GM19099 (cell line): ENCODE data around the gene AOC2.

ENCODE experiments used
- POLR2A ChIP-seq: IDR thresholded peaks from 3 replicates; pipeline ENCODE4 v1.6.1; 2011; ENCODE audit warnings: low read depth; ENCODE audit not compliant: insufficient read length; ENCODE audit errors: extremely low read depth

Gene AOC2

GRCh38 chr17:42865638-42866094, 21.3 kb downstream of the AOC2 start:
- TF ChIP-seq POLR2A = no peak

- TF ChIP-seq POLR2A = no peak
Measured at GRCh38 chr17:42866216-42866615, 21.8 kb downstream of the AOC2 start.

DNA sequence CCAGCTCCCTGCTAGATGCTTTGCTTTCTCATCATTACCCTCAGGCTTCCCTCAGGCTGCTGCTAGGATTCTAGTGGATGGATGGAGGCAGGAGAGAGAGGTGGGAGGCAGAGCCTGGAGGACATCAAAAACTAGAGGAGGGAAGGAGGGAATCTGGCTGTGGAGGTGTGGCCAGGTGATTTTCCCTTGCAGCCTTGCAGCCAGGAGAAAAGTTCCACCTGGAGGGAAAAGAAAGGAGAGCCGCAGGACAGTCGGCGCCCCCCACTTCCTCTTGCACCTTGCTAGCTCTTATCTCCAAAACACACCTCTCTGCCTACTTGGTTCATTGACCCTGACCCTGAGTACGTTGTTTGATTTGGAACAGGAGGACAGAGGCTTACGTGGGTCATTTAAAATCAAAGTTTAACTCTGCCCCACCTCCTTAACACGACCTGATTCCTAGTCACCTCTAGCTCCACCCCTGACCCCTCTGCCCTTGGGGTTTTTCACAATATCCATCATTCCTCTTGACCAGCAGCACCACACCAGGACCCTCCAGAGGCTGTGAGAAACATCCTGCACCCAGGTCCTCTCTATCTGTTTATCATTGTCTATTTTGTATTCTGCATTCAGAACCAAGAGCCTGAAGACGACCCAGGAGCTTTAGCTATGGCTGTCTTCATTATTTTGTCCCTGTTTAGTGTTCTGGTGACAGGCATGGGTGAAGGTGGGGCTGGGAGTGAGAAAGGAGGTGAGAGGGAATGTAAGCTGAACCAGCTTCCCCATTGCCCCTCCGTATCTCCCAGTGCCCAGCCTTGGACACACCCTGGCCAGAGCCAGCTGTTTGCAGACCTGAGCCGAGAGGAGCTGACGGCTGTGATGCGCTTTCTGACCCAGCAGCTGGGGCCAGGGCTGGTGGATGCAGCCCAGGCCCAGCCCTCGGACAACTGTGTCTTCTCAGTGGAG, 22.5 kb downstream of the AOC2 start:
- no peak for TF ChIP-seq POLR2A

GRCh38 chr17:42868338-42868737, 24.0 kb downstream of the AOC2 start:
- no peak for TF ChIP-seq POLR2A

GRCh38 chr17:42871647-42872046, 27.3 kb downstream of the AOC2 start:
- no peak for TF ChIP-seq POLR2A

DNA sequence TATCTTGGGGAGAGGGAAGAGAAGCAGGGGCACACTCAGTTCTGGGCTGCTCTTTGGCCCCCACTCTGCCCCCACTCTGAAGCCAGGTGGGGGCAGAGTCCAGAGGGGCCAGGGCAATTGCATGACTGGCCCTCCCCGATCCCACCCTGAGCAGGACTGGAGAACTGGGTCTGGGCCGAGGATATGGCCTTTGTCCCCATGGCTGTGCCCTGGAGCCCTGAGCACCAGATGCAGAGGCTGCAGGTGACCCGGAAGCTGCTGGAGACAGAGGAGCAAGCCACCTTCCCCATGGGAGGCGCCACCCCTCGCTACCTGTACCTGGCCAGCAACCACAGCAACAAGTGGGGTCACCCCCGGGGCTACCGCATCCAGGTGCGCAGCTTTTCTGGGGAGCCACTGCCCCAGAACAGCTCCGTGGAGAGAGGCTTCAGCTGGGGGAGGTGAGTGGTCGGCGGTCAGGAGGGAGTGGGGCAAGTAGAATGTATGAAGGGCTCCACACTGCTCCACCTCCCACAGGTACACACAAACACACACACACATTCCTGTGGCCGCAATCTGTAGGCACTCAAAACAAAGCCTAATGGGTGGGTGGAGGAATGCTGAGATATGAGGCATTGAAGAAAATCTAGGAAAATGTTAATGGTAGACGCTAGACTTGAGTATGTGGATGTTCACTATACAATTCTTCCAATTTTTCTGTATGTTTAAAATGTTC, 28.0 kb downstream of the AOC2 start:
- no peak for TF ChIP-seq POLR2A

DNA sequence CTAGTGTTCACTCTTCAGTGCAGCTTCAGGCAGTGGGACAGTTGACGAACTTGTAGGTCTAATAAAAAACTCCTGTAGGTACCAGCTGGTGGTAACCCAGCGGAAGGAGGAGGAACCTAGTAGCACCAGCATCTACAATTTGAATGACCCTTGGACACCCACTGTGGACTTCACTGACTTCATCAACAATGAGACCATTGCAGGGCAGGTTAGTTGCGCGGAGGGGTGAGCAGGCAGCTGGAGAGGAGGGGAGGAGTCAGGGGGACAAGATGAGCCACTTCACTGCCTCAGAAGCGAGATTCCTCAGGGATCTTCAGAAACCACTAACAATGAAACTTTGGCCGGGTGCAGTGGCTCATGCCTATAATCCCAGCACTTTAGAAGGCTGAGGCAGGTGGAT, 28.9 kb downstream of the AOC2 start:
- no peak for TF ChIP-seq POLR2A

DNA sequence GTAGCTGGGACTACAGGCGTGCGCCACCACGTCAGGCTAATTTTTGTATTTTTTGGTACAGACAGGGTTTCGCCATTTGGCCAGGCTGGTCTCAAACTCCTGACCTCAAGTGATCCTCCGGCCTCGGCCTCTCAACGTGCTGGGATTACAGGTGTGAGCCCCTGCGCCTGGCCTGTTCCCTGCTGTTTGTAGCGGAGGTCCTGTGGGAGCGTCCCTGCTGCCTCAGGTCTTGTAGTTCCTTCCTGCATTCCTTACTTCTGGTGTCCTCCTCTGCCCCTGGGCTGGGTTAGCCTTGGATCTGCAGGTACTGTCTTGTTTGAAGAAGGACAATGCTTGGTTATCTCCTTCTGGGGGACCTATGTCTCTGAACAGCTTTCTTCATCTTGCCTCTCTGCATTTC, 32.7 kb downstream of the AOC2 start:
- no peak for TF ChIP-seq POLR2A

GRCh38 chr17:42878123-42878880, 33.9 kb downstream of the AOC2 start:
- no peak for TF ChIP-seq POLR2A

DNA sequence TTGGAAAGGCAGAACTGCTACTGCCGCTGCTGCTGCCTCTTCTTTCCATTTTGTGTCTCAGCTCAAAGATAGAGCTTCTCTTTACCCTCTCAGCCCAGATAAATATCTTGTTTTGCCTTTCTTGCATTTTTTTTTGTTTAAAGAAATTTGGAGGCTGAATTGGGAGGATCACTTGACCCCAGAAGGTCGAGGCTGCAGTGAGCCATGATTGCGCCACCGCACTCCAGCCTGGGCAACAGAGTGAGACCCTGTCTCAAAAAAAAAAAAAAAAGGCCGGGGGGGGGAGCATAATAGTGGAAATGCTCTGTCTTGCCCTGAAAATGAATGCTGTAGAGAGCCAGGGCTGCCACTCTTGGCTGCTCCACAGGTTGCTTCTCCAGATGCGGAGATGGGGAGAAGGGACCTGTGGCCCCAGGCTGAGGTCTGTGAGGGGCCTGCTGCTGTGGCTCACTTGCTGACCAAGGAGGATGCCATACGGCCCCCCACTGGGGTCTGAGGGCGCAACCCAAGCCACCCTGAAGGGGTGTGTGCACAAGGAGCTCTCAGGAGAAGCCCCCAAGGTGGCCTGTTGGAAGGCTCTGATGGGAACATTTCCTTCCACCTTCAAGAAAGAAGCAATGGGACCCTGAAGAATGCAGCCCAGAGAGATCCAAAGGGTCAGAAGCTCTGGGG, 34.7 kb downstream of the AOC2 start:
- no peak for TF ChIP-seq POLR2A

DNA sequence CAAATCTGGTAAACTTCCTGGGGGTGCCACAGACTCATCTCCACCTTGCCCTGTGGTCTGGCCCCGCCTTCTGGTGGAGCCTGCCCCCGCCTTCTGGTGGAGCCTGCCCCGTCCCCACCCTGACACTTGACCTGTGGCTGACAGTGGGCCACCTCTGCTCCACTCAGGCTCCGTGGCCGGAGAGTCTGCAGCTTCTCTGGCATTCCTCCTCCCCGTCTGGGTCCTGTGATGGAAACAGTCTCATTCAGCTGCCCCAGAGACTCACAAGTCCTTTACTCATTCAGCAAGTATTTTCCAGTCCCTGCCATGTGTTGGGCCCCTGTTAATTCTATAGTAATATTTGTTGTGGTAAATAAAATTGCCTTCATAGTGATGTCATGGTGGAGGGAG, 35.2 kb downstream of the AOC2 start:
- no peak for TF ChIP-seq POLR2A

DNA sequence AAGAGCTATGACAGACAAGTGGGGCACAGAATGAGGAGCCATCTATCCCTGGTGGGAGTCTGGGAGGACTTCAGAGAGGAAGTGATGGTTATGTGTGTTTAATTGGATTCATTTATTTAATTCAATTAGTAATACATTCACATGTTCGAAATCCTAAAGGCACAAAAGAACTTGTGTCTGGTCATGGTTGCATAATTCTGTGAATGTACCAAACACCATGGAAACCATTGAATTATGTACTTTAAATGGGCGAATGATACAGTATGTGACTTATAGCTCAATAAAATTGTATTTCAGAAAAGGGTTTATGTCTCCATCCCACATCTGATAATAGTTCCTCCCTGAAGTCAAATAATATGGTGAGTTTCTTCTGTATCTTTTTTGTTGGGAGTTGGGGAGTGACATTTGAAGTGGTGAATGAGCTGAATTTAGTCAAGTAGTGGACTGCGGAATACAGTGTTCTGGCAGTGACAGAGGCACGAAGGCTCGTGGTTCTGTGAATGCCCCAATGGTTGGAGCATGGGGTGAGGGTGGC, 36.5 kb downstream of the AOC2 start:
- no peak for TF ChIP-seq POLR2A

DNA sequence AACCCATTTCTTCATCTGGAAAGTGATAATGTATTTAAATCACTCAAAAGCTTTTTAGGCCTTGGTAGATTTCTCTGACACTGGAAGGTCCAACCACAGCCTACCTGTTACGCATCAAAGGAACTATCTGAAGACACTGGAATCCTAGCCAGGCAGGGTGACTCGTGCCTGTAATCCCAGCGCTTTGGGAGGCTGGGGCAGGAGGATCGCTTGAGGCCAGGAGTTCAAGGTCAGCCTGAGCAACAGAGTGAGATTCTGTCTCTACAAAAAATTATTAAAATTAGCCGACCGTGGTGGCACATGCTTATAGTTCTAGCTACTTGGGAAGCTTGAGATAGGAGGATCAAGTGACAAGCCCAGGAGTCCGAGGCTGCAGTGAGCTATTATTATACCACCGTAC, 37.8 kb downstream of the AOC2 start:
- no peak for TF ChIP-seq POLR2A

DNA sequence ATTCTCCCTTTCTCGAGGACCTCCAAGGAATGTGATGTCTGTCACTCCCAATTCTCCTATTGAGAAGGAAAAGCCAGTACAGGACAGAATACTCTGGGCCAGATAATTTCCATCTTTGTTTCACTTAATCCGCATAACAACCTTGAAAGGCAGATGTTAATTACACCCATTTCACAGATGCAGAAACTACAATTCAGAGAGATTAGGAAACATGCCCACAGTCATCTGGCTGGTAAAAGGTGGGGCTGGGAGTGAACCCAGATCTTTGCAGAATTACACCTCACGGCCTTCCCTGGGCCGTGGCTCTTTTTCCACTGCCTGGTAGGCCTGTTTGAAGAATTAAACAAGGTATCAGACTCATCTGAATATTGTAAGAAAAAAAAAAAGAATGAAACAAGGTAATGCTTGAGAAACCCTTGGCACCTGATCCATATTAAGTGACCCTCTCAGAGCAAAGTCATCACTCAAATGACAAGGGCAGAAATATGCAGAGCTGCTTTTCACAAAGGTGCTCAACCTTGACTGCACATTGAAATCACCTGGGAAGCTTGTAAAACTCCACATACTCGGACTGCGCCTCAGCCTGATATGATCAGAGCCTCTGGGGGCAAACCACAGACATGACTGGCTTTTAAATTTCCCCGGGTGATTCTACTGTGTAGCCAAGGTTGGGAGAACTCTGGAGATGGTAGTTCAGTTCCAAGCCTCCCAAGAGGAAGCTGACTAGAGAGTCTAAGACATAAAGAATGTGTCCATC, 39.6 kb downstream of the AOC2 start:
- TF ChIP-seq POLR2A = no peak
